ENCODE data around the gene PAK4. TPM values are rescaled to one million over a fixed set of nuclear protein-coding genes. Genes with fewer than 3 reads are reported as not detected.

PAK4 gene
- total and polyA plus RNA-seq, 8 donors: 4.2 to 80.4 (median 24.4) TPM

- peaks cover 0 to 73% (median 39%) of the 10 kb centered on the region in 3 donors for H3K27me3 ChIP-seq
- 93 to 100% (median 97%) methylated on average over 1 of the region's 1 CpG; no CpG with 5 or more reads in 1 of the 5 donors for WGBS, 5 donors
- intact Hi-C loops (cut with DNase I; ENCODE audit: low total_unique reads): no loop called here
- TF ChIP-seq EP300 (IDR thresholded peaks at IDR 0.05): no peak
- TF ChIP-seq CTCF (IDR thresholded peaks at IDR 0.05): no peak
- no peak for TF ChIP-seq POLR2AphosphoS5 (IDR thresholded peaks at IDR 0.05)
- no peak for TF ChIP-seq POLR2A (IDR thresholded peaks at IDR 0.05)
- no peak overlapping the region for H3K27ac ChIP-seq
- H3K9me3 ChIP-seq: no peaks in the 10 kb centered on the region
- H3K36me3 ChIP-seq: no peaks in the 10 kb centered on the region
- DNase-seq: no peak
- H3K4me3 ChIP-seq: no peak overlapping the region
- peaks cover 0 to 20% (median 13%) of the 10 kb centered on the region in 4 donors for H3K4me1 ChIP-seq
These were observed 77.4 kb downstream of the PAK4 start for GRCh38 chr19:39202998-39203355.

GRCh38 chr19:39203372-39204341, 78.1 kb downstream of the PAK4 start, which contains the start of gene SYCN:
TSS of gene SYCN (minus strand) at chr19:39204263. CDS start at chr19:39204254, 9 bp downstream.
- Histone ChIP-seq H3K27me3 (peaks cover 0 to 71% (median 32%) of the 10 kb centered on the region in 3 donors), H3K4me1 (peaks cover 0 to 20% (median 13%) of the 10 kb centered on the region in 4 donors), H3K9me3 (no peaks in the 10 kb centered on the region), H3K4me3 (no peak within 1 kb of the TSS), H3K36me3 (no peaks in the 10 kb centered on the region), H3K27ac (peak within 1 kb of the TSS in 3 of 5 donors; percentile 50 to 67 (median 60))
- WGBS, 5 donors: 22 to 31% (median 24%) methylated on average over 31 to 57 of the region's 57 CpGs
- TF ChIP-seq POLR2AphosphoS5 (IDR thresholded peaks at IDR 0.05): no peak
- no peak for TF ChIP-seq POLR2A (IDR thresholded peaks at IDR 0.05)
- no peak for TF ChIP-seq CTCF (IDR thresholded peaks at IDR 0.05)
- no peak for TF ChIP-seq EP300 (IDR thresholded peaks at IDR 0.05)
- DNase-seq: peak; percentile 49 to 58
- intact Hi-C loops (cut with DNase I; ENCODE audit: low total_unique reads): no loop called here

GRCh38 chr19:39205449-39205764, 79.8 kb downstream of the PAK4 start:
- no peak overlapping the region for H3K4me3 ChIP-seq
- intact Hi-C loops (cut with DNase I; ENCODE audit: low total_unique reads): no loop called here
- peaks cover 0 to 56% (median 25%) of the 10 kb centered on the region in 3 donors for H3K27me3 ChIP-seq
- no peak for DNase-seq
- TF ChIP-seq POLR2A (IDR thresholded peaks at IDR 0.05): no peak
- no peak for TF ChIP-seq CTCF (IDR thresholded peaks at IDR 0.05)
- no peak for TF ChIP-seq EP300 (IDR thresholded peaks at IDR 0.05)
- TF ChIP-seq POLR2AphosphoS5 (IDR thresholded peaks at IDR 0.05): no peak
- peaks cover 0 to 20% (median 13%) of the 10 kb centered on the region in 4 donors for H3K4me1 ChIP-seq
- H3K36me3 ChIP-seq: no peaks in the 10 kb centered on the region
- peak overlapping the region in 2 of 5 donors; percentile 22 to 40 for H3K27ac ChIP-seq
- no peaks in the 10 kb centered on the region for H3K9me3 ChIP-seq
- WGBS, 5 donors: 58 to 76% (median 67%) methylated on average over 3 of the region's 3 CpGs

- Histone ChIP-seq H3K4me3 (no peak overlapping the region), H3K27ac (no peak overlapping the region), H3K36me3 (no peaks in the 10 kb centered on the region), H3K27me3 (peaks cover 0 to 49% (median 20%) of the 10 kb centered on the region in 3 donors), H3K9me3 (no peaks in the 10 kb centered on the region), H3K4me1 (peaks cover 0 to 20% (median 13%) of the 10 kb centered on the region in 4 donors)
- DNase-seq: no peak
- WGBS, 5 donors: 86 to 91% (median 90%) methylated on average over 6 of the region's 6 CpGs
- TF ChIP-seq CTCF (IDR thresholded peaks at IDR 0.05) (no peak), POLR2AphosphoS5 (IDR thresholded peaks at IDR 0.05) (no peak), POLR2A (IDR thresholded peaks at IDR 0.05) (no peak), EP300 (IDR thresholded peaks at IDR 0.05) (no peak)
- intact Hi-C loops (cut with DNase I; ENCODE audit: low total_unique reads): no loop called here
These were observed 80.5 kb downstream of the PAK4 start for GRCh38 chr19:39206122-39206521.
